Hypothalamus (tissue), 51 donors: ENCODE data around the gene PANX3.
"Not testable (repeated sequence)": the region's sequence is repeated elsewhere in the genome, so short reads cannot be mapped to it uniquely, and the experiment has no call there.

Source experiments
- DNase-seq, 51 donors: peaks; one replicate each; lab custom pipeline; 2025; lab: John Stamatoyannopoulos, UW

Gene PANX3

GRCh38 chr11:124611064-124611463 lies at the start of gene PANX3:
TSS of gene PANX3 (plus strand) at chr11:124611428. CDS start at chr11:124611557, 129 bp downstream.
- DNase-seq = no peak

GRCh38 chr11:124569697-124570096 lies 41.5 kb upstream of the PANX3 start, which contains the start of gene OR8A1:
TSS of gene OR8A1 (plus strand) at chr11:124569997. CDS start at chr11:124570120, 123 bp downstream.
- no peak for DNase-seq

- no peak for DNase-seq
Measured at GRCh38 chr11:124570160-124570559, 41.1 kb upstream of the PANX3 start.

- no peak for DNase-seq
Measured at GRCh38 chr11:124577716-124578427, 33.4 kb upstream of the PANX3 start.

DNA sequence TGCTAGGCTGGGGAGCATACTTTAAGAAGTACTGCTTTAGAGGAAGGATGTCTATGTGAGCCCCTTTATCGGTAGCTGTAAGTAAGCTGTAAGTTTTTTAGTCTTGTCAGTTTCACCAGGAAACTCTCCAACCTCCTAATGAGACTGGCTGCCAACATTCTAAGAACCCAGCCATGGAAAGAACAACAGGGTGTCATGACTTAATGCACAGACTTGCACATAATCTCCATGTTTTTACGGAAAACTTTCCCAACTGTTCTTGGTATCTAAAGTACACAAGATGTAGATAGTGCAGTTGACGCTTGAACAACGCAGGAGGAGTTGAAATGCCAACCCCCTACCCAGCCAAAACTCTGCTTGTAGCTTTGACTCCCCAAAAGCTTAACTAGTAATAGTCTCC lies 32.5 kb upstream of the PANX3 start:
- DNase-seq = no peak

- DNase-seq = no peak
Measured at GRCh38 chr11:124581817-124582216, 29.4 kb upstream of the PANX3 start.

- no peak for DNase-seq
Measured at GRCh38 chr11:124582565-124582964, 28.7 kb upstream of the PANX3 start.

GRCh38 chr11:124583781-124584180 lies 27.4 kb upstream of the PANX3 start:
- DNase-seq = no peak

DNA sequence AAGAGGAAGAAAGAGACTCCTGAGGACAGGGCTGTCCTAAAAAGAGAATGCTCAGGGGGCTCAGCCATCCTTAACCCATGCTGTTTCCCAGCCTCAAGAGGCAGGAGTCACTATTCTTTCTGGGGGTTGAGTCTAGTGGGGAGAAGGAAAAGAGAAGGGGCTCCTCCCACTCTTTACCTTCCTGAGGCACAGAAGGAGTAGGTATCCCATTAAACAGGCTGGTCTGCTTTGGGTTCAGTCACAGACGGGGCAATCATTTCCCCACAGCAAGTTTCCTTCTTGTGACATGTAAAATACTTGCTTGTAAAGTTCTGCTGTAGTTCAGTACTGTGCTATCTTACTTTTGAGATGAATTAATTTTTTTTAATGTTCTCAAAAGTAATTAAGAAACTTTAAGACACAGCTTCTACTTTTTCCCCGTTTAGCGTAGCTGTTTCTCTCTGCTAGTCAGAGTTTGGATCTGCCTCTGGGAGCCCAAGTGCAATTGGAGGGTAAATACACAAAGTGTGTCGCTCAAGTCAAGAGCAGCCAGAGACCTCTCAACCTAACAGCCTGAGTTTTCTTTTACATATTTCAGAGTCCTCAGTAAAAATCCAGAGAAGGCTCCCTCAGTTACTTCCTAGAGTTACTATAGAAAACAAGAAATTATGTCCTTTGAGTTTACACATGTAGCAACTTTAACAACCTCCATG lies 26.4 kb upstream of the PANX3 start:
- DNase-seq = no peak

GRCh38 chr11:124586238-124586860 lies 24.9 kb upstream of the PANX3 start:
- DNase-seq = peak in 24 of 51 donors; percentile 2 to 62 (median 13)

GRCh38 chr11:124591430-124591829 lies 19.8 kb upstream of the PANX3 start:
- DNase-seq = no peak

- no peak for DNase-seq
Measured at GRCh38 chr11:124592627-124593026, 18.6 kb upstream of the PANX3 start.

GRCh38 chr11:124595302-124595701 lies 15.9 kb upstream of the PANX3 start:
- DNase-seq = no peak

DNA sequence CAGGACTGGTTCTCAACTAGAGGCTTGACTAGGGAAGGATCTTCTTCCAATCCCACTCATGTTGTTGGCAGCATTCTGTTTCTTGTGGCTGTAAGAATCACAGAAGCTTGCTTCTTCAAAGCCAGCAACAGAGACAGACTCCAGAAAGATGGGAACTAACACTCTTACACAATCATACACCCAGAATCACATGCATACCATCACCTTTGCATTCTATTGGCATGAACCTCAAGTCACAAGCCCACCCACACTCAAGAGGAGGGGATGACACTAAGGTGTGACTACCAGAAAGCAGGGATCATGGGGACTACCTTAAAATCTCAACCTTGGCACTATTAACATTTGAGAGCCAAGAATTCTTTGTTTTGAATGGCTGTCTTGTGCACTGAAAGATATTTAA lies 13.6 kb upstream of the PANX3 start:
- DNase-seq = no peak

GRCh38 chr11:124600621-124601320 lies 10.5 kb upstream of the PANX3 start:
- DNase-seq = no peak

DNA sequence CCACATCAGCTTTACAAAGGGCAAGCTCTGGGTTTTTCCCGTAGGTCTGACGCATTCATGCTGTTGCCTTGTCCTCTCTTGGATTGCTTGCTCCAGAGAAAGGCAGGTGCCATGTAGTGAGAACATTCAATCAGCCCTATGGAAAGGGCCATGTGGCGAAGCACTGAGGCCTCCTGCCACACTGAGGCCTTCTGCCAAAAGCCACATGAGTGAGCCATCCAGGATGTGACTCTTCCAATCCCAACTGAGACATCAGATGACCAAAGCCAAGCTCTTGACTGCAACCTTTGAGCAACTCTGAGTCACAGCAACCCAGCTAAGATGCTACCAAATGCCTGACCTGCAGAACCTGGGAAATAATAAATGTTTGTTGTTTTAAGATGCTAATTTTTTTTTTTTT lies 9.0 kb upstream of the PANX3 start:
- DNase-seq = no peak

- DNase-seq = not testable (repeated sequence)
Measured at GRCh38 chr11:124602723-124603122, 8.5 kb upstream of the PANX3 start.

DNA sequence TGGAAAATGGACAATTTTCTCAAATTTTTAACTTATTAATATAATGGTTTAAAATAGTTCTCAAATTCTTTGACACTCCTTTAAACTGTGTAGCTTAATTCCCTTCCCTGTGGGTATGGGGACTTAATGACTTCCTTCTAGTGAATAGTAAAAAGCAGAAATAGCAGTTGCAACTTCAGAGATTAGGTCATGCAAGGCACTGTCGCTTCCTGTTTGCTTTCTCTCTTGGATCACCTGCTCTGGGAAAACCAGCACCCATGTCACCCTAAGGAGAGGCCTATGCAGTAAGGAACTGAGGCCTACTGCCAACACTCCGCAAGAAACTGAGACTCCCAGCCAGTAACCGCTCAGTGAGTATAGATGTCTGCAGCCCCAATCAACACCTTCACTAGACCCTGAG lies 5.5 kb upstream of the PANX3 start:
- peak in 1 of 51 donors; percentile 17 for DNase-seq

DNA sequence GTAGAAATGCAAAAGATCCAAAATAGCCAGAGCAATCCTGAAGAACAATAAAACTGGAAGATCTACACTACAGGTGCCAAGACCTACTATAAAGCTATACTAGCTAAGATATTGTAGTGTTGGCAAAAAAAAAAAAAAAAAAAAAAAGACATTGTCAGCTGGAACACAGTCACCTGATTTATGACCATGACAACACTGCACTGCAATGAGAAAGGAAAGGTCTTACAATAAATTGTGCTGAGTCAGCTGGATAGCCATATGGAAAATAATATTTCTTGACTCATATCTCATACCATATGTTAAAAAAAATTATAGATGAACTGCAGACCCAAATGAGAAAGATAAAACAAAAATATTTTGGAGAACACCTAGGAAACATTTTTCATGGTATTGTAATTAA lies 3.1 kb upstream of the PANX3 start:
- DNase-seq = no peak

GRCh38 chr11:124610295-124610694 lies 933 bp upstream of the PANX3 start:
- DNase-seq = no peak

GRCh38 chr11:124612045-124612444 lies 817 bp downstream of the PANX3 start:
- no peak for DNase-seq
